Spleen (tissue), 11 donors: ENCODE measurements around the gene TTC3. TPM values are rescaled to one million over a fixed set of nuclear protein-coding genes. Genes with fewer than 3 reads are reported as not detected.

Experiments
- DNase-seq: peaks from one replicate; pipeline ENCODE4 v3.0.0-alpha.2; 2020
- H3K27ac ChIP-seq, 8 donors: fragments of 200-600 bp; sonication (generic) in 7 of 8; 1 replicate in 4 of 8; 2 replicates in 4 of 8; pipeline versions ENCODE4 v1.5.0 to v1.8.0; 2016 to 2021; ENCODE audit warnings: inconsistent platforms in 4 of 8, mild to moderate bottlenecking in 4 of 8, moderate library complexity in 1 of 8
- H3K27me3 ChIP-seq, 7 donors: fragments of 200-600 bp; sonication (generic) in 6 of 7; replicated peaks in 1 of 7; 1 replicate in 4 of 7; 2 replicates in 3 of 7; pipeline versions ENCODE4 v1.5.0 to v1.8.0; 2016 to 2021; ENCODE audit warnings: inconsistent platforms in 3 of 7, mild to moderate bottlenecking in 1 of 7
- H3K36me3 ChIP-seq, 6 donors: fragments of 200-600 bp; sonication (generic) in 5 of 6; 1 replicate in 4 of 6; 2 replicates in 2 of 6; pipeline versions ENCODE4 v1.5.0 to v1.8.0; 2016 to 2021; ENCODE audit warnings: inconsistent platforms in 2 of 6
- H3K4me1 ChIP-seq, 6 donors: fragments of 200-600 bp; sonication (generic) in 5 of 6; 1 replicate in 3 of 6; 2 replicates in 3 of 6; pipeline versions ENCODE4 v1.5.0 to v1.8.0; 2016 to 2021; ENCODE audit warnings: inconsistent platforms in 3 of 6
- H3K4me3 ChIP-seq, 8 donors: fragments of 200-600 bp; sonication (generic) in 7 of 8; 1 replicate in 4 of 8; 2 replicates in 4 of 8; pipeline versions ENCODE4 v1.5.0 to v1.8.0; 2016 to 2021; ENCODE audit warnings: inconsistent platforms in 4 of 8, mild to moderate bottlenecking in 4 of 8, moderate library complexity in 2 of 8
- H3K9me3 ChIP-seq, 8 donors: fragments of 200-600 bp; sonication (generic) in 7 of 8; 1 replicate in 4 of 8; 2 replicates in 4 of 8; pipeline versions ENCODE4 v1.5.0 to v1.8.0; 2016 to 2021; ENCODE audit warnings: inconsistent platforms in 4 of 8
- POLR2A ChIP-seq, 3 donors: fragments of 450-650 bp; IDR thresholded peaks; one replicate each; pipeline ENCODE4 v1.5.1; 2017; ENCODE audit warnings: antibody characterized with exemption in 3 of 3, mild to moderate bottlenecking in 1 of 3
- POLR2AphosphoS5 ChIP-seq, 3 donors: sonication (generic); formaldehyde crosslinking; IDR thresholded peaks; one replicate each; pipeline ENCODE4 v1.5.1; 2017; ENCODE audit warnings: antibody characterized with exemption in 3 of 3
- WGBS, 5 donors: extraction: QIAGEN DNeasy Blood & Tissue Kit in 3 of 5; methylation state at CpG; one replicate each; pipeline versions ENCODE4 v1.1.5 to v1.1.7; 2013 to 2018; 5-methylcytosine and 5-hydroxymethylcytosine counted together
- intact Hi-C: fragments of 100-400 bp; cut with DNase I; formaldehyde crosslinking; loops from one replicate; pipeline ENCODE4 v1.15.0; 2023; ENCODE audit warnings: low total_unique reads
- polyA plus RNA-seq, 3 donors: library from polyadenylated mRNA; stranded (reverse); fragments of 200-250 nt; gene quantifications; one replicate each; pipeline ENCODE4 v1.2.1, GENCODE V29; 2013
- total RNA-seq, 7 donors: library from RNA; depleted of rRNA in 3 of 7; stranded (reverse); fragments of >200 nt in 3 of 7; fragmentation: NEBNext Ultra II Directional in 4 of 7; extraction: Animal tissue kit (Norgen Biotek cat#: 25700) in 4 of 7; gene quantifications; one replicate each; pipeline versions ENCODE4 v1.1.0 to v1.2.1, GENCODE V29; 2016 to 2021
- TF ChIP-seq, protein P1 (sequence below), 11 experiments: fragments of 200-600 bp in 7 of 11; fragments of 450-650 bp in 4 of 11; sonication (generic) in 4 of 11; IDR thresholded peaks in 8 of 11; conservative IDR thresholded peaks in 3 of 11; 1 replicate in 7 of 11; 2 replicates in 4 of 11; pipeline versions ENCODE4 v1.4.0 to v1.8.0; 2016 to 2021; ENCODE audit warnings: antibody characterized with exemption in 11 of 11, inconsistent platforms in 4 of 11, mild to moderate bottlenecking in 1 of 11
- donor health status: healthy with polysubstance abuse.
- donor health status: DM: no; HTN: no; CAD: no; lungs with moderate emphysema.
- donor health status: DM: no; HTN: no; CAD: no.
- donor health status: Bipolar disorder and iron deficiency.
- donor health status: healthy.
- donor health status: DM: no; HTN: no; CAD: no.
- donor health status: DM: yes; HTN: yes; CAD: no.

Gene TTC3
- total and polyA plus RNA-seq, 10 donors: 16.0 to 143 (median 80.7) TPM

DNA sequence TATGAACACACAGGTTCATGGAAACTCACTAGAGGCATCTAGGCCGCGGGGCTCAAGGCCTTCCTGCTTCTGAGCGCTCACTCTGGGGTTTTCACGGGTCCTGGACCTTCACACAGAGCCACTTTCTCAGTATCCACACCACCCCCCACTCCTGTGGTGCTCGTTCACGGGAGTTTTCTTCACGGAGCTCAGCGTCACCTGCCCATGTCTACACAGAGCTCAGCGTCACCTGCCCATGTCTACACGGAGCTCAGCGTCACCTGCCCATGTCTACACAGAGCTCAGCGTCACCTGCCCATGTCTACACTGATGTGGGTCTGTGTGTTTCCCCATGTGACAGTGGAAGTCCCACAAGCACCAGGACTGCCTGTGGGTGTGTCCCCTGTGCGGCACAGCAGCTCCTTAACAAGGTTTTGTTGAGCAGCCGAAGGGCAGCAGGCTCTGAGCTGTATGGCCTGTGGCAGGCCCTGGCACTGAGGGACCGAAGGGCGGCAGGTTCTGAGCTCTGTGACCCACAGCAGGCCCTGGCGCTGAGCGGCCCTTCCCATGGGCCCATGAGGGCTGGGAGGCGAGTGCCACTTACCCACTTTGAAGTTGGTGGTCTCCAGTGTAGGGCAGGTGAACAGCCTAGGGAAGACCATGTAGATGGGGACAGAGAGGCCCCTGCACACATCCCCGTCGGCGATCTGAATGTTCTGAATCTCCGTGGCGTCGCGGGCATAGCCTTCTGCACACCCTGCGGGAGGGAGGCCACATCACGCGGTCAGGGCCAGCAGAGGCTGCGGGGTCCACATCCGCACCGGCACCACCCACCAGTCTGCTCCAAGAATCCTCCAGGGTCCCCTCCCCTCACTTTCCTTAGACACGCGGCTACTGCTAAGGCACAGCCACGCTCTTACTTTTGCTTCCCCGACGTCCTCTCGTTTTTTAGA, 154.3 kb downstream of the TTC3 start:
- Histone ChIP-seq H3K9me3 (no peaks in the 10 kb centered on the region), H3K27ac (no peak overlapping the region), H3K4me3 (no peak overlapping the region), H3K4me1 (peaks cover 0 to 41% (median 15%) of the 10 kb centered on the region in 6 donors), H3K27me3 (no peaks in the 10 kb centered on the region), H3K36me3 (peaks cover 2 to 96% (median 79%) of the 10 kb centered on the region in 6 donors)
- intact Hi-C loops: no loop called here
- TF ChIP-seq, protein P1, sequence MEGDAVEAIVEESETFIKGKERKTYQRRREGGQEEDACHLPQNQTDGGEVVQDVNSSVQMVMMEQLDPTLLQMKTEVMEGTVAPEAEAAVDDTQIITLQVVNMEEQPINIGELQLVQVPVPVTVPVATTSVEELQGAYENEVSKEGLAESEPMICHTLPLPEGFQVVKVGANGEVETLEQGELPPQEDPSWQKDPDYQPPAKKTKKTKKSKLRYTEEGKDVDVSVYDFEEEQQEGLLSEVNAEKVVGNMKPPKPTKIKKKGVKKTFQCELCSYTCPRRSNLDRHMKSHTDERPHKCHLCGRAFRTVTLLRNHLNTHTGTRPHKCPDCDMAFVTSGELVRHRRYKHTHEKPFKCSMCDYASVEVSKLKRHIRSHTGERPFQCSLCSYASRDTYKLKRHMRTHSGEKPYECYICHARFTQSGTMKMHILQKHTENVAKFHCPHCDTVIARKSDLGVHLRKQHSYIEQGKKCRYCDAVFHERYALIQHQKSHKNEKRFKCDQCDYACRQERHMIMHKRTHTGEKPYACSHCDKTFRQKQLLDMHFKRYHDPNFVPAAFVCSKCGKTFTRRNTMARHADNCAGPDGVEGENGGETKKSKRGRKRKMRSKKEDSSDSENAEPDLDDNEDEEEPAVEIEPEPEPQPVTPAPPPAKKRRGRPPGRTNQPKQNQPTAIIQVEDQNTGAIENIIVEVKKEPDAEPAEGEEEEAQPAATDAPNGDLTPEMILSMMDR (IDR thresholded peaks at IDR 0.05 in 8 of 11, conservative IDR thresholded peaks at IDR 0.05 in 3 of 11): no peak
- peak in 1 of 3 donors; percentile 52 for TF ChIP-seq POLR2AphosphoS5 (IDR thresholded peaks at IDR 0.05)
- 93 to 95% (median 94%) methylated on average over 24 to 38 of the region's 38 CpGs for WGBS, 5 donors
- no peak for DNase-seq

DNA sequence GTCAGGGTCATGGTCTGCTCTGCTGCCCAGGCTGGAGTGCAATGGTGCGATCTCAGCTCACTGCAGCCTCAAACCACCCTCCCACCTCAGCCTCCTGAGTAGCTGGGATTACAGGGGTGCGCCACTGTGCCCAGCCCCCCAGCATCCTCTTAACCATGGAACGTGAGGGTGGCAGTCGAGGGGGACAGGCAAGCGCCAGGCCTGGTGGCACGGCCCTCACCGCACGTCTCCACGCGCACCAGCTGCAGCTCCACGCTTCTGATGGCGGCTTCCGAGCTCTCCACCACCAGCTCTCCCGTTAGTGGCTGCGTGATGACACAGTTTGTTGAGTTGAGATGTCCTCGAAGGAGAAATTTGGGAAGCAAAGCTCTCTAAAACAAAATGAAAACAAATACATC, 154.9 kb downstream of the TTC3 start:
- peaks cover 2 to 100% (median 84%) of the 10 kb centered on the region in 6 donors for H3K36me3 ChIP-seq
- 95 to 98% (median 96%) methylated on average over 16 of the region's 16 CpGs for WGBS, 5 donors
- H3K4me1 ChIP-seq: peaks cover 0 to 46% (median 15%) of the 10 kb centered on the region in 6 donors
- no peak overlapping the region for H3K27ac ChIP-seq
- DNase-seq: no peak
- H3K9me3 ChIP-seq: no peaks in the 10 kb centered on the region
- H3K4me3 ChIP-seq: no peak overlapping the region
- intact Hi-C loops: no loop called here
- no peaks in the 10 kb centered on the region for H3K27me3 ChIP-seq
- TF ChIP-seq, protein P1 (IDR thresholded peaks at IDR 0.05 in 8 of 11, conservative IDR thresholded peaks at IDR 0.05 in 3 of 11): no peak
- TF ChIP-seq POLR2AphosphoS5 (IDR thresholded peaks at IDR 0.05) (no peak), POLR2A (IDR thresholded peaks at IDR 0.05) (no peak)

DNA sequence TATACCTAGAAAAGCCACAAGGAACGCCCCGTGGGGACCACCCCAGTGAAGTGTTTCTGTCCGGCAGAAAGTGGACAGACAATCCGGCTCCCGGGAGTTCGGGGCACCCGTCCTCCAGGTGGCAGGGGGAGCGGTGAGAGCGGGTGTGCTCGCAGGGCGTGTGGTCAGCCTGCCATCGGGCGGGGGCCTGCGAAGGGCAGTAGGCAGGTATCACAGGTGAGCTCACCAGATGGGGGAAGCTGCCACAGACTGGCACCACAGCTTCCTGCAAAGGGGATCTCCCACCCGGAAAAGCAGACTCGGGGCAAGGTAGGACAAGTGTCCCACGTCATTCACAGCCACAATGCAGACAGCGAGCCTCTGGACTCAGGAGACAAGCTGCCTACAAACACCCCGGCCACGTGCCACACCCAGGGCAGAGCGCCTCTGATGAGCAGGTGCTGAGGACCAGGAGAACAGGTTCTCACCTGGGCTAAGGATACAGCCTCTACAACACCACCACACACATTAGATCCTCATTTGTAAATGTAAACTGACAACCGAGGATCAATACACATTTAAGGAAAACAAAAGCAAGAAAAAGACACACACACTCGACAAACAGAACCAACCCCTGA, 157.7 kb downstream of the TTC3 start:
- Histone ChIP-seq H3K4me3 (no peak overlapping the region), H3K27me3 (no peaks in the 10 kb centered on the region), H3K27ac (no peak overlapping the region), H3K9me3 (no peaks in the 10 kb centered on the region), H3K36me3 (peaks cover 2 to 100% (median 74%) of the 10 kb centered on the region in 6 donors), H3K4me1 (peaks cover 0 to 19% (median 2%) of the 10 kb centered on the region in 6 donors)
- intact Hi-C loops: no loop called here
- no peak for DNase-seq
- 89 to 95% (median 94%) methylated on average over 17 to 23 of the region's 23 CpGs for WGBS, 5 donors
- TF ChIP-seq POLR2AphosphoS5 (IDR thresholded peaks at IDR 0.05) (peak in 1 of 3 donors; percentile 5), POLR2A (IDR thresholded peaks at IDR 0.05) (no peak)
- TF ChIP-seq, protein P1 (IDR thresholded peaks at IDR 0.05 in 8 of 11, conservative IDR thresholded peaks at IDR 0.05 in 3 of 11): no peak

DNA sequence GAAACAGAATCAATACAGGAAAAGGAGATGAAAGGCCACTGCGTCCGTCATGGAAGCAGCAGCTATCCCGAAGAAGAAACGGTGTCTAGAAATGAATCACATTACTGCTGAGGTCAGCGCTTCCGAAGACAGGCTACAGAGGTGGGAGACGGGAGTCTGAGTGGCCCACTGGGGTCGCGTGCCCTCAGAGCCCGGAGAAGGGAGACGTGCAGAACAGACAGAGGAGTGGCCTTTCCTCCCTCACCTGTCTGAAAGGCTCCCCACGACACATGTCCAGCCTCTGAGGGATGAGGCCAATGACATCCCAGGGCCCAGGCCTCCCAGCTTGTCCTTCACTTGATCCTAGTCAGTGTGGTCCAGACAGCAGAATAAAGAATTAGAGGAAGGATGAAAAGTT, 158.2 kb downstream of the TTC3 start:
- Histone ChIP-seq H3K27ac (no peak overlapping the region), H3K4me3 (no peak overlapping the region), H3K4me1 (peaks cover 0 to 14% (median 0%) of the 10 kb centered on the region in 6 donors), H3K36me3 (peaks cover 2 to 100% (median 70%) of the 10 kb centered on the region in 6 donors), H3K9me3 (no peaks in the 10 kb centered on the region), H3K27me3 (no peaks in the 10 kb centered on the region)
- peak in 1 of 3 donors; percentile 2 for TF ChIP-seq POLR2AphosphoS5 (IDR thresholded peaks at IDR 0.05)
- TF ChIP-seq, protein P1 (IDR thresholded peaks at IDR 0.05 in 8 of 11, conservative IDR thresholded peaks at IDR 0.05 in 3 of 11): no peak
- intact Hi-C loops: no loop called here
- 88 to 93% (median 90%) methylated on average over 12 of the region's 12 CpGs for WGBS, 5 donors
- DNase-seq: no peak
